ENCODE data around the gene CAV3.

Gene CAV3

GRCh38 chr3:8745619-8746370 is 12.2 kb downstream of the CAV3 start:
- TF ChIP-seq CTCF (IDR thresholded peaks at IDR 0.05; ENCODE audit: low read depth, low read length), result no peak
- no peak overlapping the region for H3K4me3 ChIP-seq (ENCODE audit: low read depth, low read length)

- no peak overlapping the region for H3K4me3 ChIP-seq (ENCODE audit: low read depth, low read length)
- TF ChIP-seq CTCF (IDR thresholded peaks at IDR 0.05; ENCODE audit: low read depth, low read length), result no peak
Measured at GRCh38 chr3:8746780-8747345, 13.3 kb downstream of the CAV3 start.

DNA sequence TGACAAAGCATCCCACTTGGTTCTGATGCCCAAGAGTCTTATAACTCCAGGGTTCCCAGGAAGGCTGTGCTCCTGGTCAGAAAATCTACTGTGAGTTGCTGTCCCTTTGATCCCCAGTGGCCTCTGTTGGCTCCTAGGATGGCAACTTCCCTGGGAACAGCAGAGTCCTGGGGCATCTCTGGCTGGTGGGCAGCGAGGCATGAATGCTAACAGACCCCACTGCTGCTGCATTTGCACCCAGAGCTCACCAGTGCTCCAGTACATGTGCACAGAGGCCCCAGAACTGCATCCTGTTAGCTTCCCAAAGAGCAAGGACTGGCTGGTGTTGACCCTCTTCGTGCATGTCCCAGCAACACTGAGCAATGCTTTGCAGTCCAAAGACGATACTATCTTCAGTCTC is 15.7 kb downstream of the CAV3 start:
- no peak overlapping the region for H3K4me3 ChIP-seq (ENCODE audit: low read depth, low read length)
- no peak for TF ChIP-seq CTCF (IDR thresholded peaks at IDR 0.05; ENCODE audit: low read depth, low read length)

DNA sequence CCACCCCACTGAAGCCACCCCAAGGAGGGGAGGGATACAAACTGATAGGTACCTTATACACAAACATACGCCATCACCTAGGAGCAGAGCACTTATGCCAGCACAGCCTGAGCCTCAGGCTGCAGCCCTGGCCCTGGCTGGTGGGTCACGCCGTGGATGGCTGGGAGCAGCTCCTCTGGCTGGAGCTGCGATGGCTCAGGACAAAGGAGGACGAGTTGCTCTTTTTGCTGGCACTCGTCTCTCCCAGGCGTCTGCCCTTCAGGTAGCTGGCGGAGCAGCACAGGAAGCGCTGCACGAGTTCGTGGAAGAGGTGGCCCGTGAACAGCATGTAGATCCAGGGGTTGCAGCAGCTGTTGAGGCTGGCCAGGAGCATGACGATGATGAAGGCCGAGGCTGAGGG is 19.2 kb downstream of the CAV3 start:
- H3K4me3 ChIP-seq (ENCODE audit: low read depth, low read length), result no peak overlapping the region
- no peak for TF ChIP-seq CTCF (IDR thresholded peaks at IDR 0.05; ENCODE audit: low read depth, low read length)

GRCh38 chr3:8755097-8755496 is 21.5 kb downstream of the CAV3 start:
- TF ChIP-seq CTCF (IDR thresholded peaks at IDR 0.05; ENCODE audit: low read depth, low read length), result no peak

DNA sequence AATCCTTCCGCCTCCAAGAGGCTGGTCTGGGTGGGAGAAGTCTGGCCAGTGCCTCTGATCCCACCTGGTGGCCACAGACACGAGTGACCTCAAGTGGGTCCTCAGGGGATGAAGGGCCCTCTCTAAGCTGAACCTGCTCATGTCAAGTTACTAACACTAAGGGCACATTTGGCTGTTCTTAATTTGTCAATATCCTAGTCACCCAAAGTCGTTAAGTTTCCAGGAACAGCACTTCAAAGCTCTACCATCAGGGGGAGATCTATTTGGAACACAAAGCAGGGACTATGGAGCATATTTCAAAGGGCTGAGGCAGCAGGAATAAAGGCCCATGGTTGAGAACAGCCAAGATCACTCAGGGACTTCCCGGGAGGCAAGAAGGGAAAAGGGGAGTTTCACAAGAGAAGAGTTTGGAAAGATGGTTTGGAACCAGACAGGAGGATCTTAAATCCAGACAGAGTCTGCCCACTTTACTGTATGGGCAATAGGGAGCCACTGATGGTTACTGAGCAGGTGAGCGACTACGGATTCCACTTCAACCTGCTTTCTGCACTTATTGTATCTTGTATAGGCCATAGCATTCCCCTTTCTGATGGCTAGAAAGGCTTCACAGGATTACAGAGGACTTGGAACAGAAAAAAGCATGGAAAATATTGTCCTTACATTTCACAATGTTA is 22.1 kb downstream of the CAV3 start:
- peak; percentile 43 for TF ChIP-seq CTCF (IDR thresholded peaks at IDR 0.05; ENCODE audit: low read depth, low read length)

More at GRCh38 chr3:8755097-8755496, 21.5 kb downstream of the CAV3 start:
- no peak overlapping the region for H3K4me3 ChIP-seq (ENCODE audit: low read depth, low read length)

DNA sequence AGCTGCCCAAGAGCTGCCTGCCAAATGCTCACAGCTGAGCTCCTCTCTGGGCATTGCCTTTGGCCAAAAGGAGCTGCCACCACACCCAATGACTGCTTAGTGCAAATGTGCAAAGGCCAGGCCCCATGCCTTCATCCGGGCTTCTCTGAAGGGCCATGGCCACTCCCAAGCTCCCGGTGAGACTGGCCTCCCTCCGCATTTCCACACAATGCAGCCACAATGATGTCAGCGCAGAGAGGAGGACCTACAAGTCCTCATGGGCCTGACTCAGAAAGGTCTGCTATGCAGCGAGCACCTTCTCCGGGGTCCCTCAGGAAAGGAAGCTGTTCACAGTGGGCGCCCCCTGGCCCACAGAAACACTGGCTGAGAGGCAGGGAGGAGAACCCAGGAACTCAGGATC is 23.1 kb downstream of the CAV3 start:
- TF ChIP-seq CTCF (IDR thresholded peaks at IDR 0.05; ENCODE audit: low read depth, low read length), result no peak

More for the DNA sequence above, 22.1 kb downstream of the CAV3 start:
- H3K4me3 ChIP-seq (ENCODE audit: low read depth, low read length), result no peak overlapping the region

More for the DNA sequence above, 23.1 kb downstream of the CAV3 start:
- H3K4me3 ChIP-seq (ENCODE audit: low read depth, low read length), result no peak overlapping the region

All from WI38 (cell line).